ENCODE measurements around the gene NUDT2.

NUDT2 gene

DNA sequence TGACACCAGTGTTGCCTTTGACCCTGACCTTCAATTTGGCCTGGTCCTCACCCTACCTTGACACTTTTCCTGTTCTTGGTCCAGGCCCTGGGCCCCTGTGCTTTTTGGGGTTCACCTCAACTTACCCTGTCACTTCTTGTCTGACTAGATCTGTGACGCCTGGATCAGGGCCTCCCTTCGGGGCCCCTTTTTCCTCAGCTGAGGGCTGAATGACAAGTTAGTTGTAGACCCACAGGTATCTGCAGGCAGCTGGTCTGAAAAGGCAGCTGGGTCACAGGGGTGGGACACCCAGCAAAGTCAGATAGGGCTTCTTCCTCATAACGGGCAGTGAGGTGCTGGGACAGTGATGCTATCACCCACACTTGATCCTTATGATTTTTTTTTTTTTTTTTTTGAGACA is 57.3 kb downstream of the NUDT2 start:
- Histone ChIP-seq H3K4me3 (IDR thresholded peaks at IDR 0.05; ENCODE audit: insufficient read depth, low read depth, low read length) (no peak overlapping the region), H2AFZ (ENCODE audit: low read depth) (no peak overlapping the region), H4K20me1 (ENCODE audit: insufficient read depth) (no peaks in the 10 kb centered on the region), H3K27ac (no peak overlapping the region), H3K9ac (no peak overlapping the region), H3K36me3 (ENCODE audit: insufficient read depth) (no peaks in the 10 kb centered on the region), H3K4me1 (ENCODE audit: low read depth, poor library complexity, severe bottlenecking) (no peaks in the 10 kb centered on the region), H3K79me2 (ENCODE audit: insufficient read depth, low read depth) (no peaks in the 10 kb centered on the region), H3K27me3 (ENCODE audit: insufficient read depth, low read depth) (no peaks in the 10 kb centered on the region), H3K4me2 (no peak overlapping the region)
- TF ChIP-seq, protein P1, sequence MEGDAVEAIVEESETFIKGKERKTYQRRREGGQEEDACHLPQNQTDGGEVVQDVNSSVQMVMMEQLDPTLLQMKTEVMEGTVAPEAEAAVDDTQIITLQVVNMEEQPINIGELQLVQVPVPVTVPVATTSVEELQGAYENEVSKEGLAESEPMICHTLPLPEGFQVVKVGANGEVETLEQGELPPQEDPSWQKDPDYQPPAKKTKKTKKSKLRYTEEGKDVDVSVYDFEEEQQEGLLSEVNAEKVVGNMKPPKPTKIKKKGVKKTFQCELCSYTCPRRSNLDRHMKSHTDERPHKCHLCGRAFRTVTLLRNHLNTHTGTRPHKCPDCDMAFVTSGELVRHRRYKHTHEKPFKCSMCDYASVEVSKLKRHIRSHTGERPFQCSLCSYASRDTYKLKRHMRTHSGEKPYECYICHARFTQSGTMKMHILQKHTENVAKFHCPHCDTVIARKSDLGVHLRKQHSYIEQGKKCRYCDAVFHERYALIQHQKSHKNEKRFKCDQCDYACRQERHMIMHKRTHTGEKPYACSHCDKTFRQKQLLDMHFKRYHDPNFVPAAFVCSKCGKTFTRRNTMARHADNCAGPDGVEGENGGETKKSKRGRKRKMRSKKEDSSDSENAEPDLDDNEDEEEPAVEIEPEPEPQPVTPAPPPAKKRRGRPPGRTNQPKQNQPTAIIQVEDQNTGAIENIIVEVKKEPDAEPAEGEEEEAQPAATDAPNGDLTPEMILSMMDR (conservative IDR thresholded peaks at IDR 0.05; ENCODE audit: low read depth, low read length), result no peak

DNA sequence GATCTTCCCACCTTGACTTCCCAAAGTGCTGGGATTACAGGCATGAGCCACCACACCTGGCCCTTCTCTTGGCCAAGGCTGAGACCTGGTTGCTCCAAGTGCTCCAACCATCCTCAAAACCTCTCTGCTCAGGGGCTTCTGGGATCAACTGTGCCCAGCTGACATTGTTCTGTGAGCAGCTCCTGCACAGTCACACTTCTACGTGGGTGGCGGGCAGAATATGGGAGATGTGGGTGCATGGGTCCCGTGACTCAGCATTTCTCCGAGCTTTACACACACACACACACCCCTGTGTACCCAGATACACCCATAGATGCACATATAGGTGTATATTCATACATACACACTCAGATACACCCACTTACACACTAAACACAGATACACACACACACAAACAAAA is 57.9 kb downstream of the NUDT2 start:
- Histone ChIP-seq H3K36me3 (ENCODE audit: insufficient read depth) (no peaks in the 10 kb centered on the region), H3K4me3 (IDR thresholded peaks at IDR 0.05; ENCODE audit: insufficient read depth, low read depth, low read length) (no peak overlapping the region), H2AFZ (ENCODE audit: low read depth) (no peak overlapping the region), H3K4me1 (ENCODE audit: low read depth, poor library complexity, severe bottlenecking) (no peaks in the 10 kb centered on the region), H3K9ac (no peak overlapping the region), H3K27me3 (ENCODE audit: insufficient read depth, low read depth) (no peaks in the 10 kb centered on the region), H3K27ac (no peak overlapping the region), H3K4me2 (no peak overlapping the region), H4K20me1 (ENCODE audit: insufficient read depth) (no peaks in the 10 kb centered on the region), H3K79me2 (ENCODE audit: insufficient read depth, low read depth) (no peaks in the 10 kb centered on the region)
- TF ChIP-seq, protein P1 (conservative IDR thresholded peaks at IDR 0.05; ENCODE audit: low read depth, low read length), result no peak

GRCh38 chr9:34392511-34392910 is 63.1 kb downstream of the NUDT2 start:
- H3K79me2 ChIP-seq (ENCODE audit: insufficient read depth, low read depth), result no peaks in the 10 kb centered on the region
- no peaks in the 10 kb centered on the region for H3K27me3 ChIP-seq (ENCODE audit: insufficient read depth, low read depth)
- H3K36me3 ChIP-seq (ENCODE audit: insufficient read depth), result no peaks in the 10 kb centered on the region
- TF ChIP-seq, protein P1 (conservative IDR thresholded peaks at IDR 0.05; ENCODE audit: low read depth, low read length), result no peak
- H3K4me1 ChIP-seq (ENCODE audit: low read depth, poor library complexity, severe bottlenecking), result no peaks in the 10 kb centered on the region
- no peaks in the 10 kb centered on the region for H4K20me1 ChIP-seq (ENCODE audit: insufficient read depth)
- no peak overlapping the region for H3K27ac ChIP-seq
- H3K9ac ChIP-seq, result no peak overlapping the region
- H2AFZ ChIP-seq (ENCODE audit: low read depth), result no peak overlapping the region
- no peak overlapping the region for H3K4me2 ChIP-seq
- no peak overlapping the region for H3K4me3 ChIP-seq (IDR thresholded peaks at IDR 0.05; ENCODE audit: insufficient read depth, low read depth, low read length)
